ENCODE data around the gene SIGLEC14.

SIGLEC14 gene

DNA sequence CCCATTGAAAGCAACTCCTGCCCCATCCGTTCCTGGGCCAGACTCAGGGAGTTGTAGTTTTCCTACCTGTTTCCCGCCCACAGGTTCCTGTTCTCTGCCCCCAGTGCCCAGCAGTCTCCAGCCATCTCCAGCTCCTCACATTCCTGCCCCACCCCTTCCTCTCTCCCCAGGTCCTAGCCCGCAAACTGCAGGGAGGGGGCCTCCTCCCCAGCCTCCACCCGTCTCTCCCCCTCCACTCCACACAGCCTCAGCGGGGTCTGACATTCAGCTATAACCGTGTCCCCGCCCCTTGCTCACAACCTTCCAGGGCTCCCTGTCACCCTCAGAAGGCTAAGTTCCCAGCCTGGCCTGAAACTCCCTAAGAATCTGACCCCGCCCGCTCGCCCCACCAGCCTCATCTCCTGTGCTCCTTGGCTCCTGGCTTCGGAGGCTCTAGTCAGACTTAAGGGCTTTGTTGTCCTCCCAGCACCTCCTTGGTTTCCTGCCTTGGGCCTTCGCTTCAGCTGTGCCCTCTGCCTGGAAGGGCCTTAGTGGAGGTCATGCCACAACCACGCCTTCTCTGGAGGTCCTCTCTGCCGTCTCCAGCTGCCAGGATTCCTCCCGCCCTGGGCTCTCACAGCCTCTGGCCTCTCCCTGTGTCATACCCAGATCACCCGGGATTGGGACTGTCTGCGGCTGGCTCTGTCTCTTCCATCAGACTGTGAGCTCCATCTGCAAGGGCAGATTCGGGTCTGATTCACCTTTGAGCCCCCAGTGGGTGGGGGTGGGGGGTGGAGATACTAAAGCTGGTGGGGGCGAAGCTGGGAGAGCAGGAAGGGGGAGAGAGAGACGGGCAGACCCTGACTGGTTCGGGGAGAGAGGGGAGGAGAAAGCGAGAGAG lies 41.4 kb upstream of the SIGLEC14 start:
- Histone ChIP-seq H3K27me3 (ENCODE audit: insufficient read depth, low read length, poor library complexity) (peaks cover 32% of the 10 kb centered on the region), H4K20me1 (ENCODE audit: insufficient read depth, low read length) (no peaks in the 10 kb centered on the region; the same call in 1 of the 2 replicates), H3K9me3 (ENCODE audit: insufficient read depth, low read length, severe bottlenecking) (peaks cover 9% of the 10 kb centered on the region), H3K4me1 (ENCODE audit: insufficient read depth, low read length) (peaks cover 19% of the 10 kb centered on the region), H3K79me2 (ENCODE audit: insufficient read depth, low read length) (no peaks in the 10 kb centered on the region), H3K9ac (ENCODE audit: low read depth, low read length) (no peak overlapping the region), H3K27ac (ENCODE audit: low read length) (no peak overlapping the region), H3K4me3 (ENCODE audit: low read depth in 1 of 2, low read length in 2 of 2) (no peak overlapping the region), H2AFZ (ENCODE audit: low read depth, low read length) (no peak overlapping the region), H3K4me2 (ENCODE audit: insufficient read depth, low read length) (no peak overlapping the region), H3K36me3 (ENCODE audit: insufficient read depth, low read length) (no peaks in the 10 kb centered on the region)
- TF ChIP-seq CTCF (IDR thresholded peaks at IDR 0.05; ENCODE audit: borderline replicate concordance, extremely low read depth, low read length, poor library complexity, severe bottlenecking) (no peak), EZH2 (IDR thresholded peaks at IDR 0.05; ENCODE audit: borderline replicate concordance, low read depth, low read length, severe bottlenecking) (no peak)
- ATAC-seq (ENCODE audit: insufficient read depth, low read depth) (no peak), DNase-seq (no peak)

DNA sequence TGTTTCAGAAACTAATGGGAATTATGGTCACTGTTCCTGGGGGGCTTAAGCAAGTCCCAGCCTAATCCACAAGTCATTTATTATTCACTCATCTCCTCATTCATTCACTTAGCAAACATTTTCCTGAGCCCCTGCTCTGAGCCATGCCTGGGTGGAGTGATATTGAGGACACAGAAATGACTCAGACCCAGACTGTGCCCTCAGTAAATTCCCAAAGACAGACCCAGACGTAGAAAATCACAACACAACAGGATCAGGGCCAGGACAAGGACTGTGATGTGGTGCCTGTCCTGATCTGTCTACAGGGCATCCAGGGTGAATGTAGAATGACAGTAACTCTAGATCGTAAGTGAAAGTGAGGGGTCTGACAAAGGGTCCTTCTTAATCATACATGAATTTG lies 39.5 kb upstream of the SIGLEC14 start:
- no peaks in the 10 kb centered on the region; the same call in 1 of the 2 replicates for H4K20me1 ChIP-seq (ENCODE audit: insufficient read depth, low read length)
- H3K36me3 ChIP-seq (ENCODE audit: insufficient read depth, low read length): no peaks in the 10 kb centered on the region
- peaks cover 34% of the 10 kb centered on the region for H3K27me3 ChIP-seq (ENCODE audit: insufficient read depth, low read length, poor library complexity)
- H3K27ac ChIP-seq (ENCODE audit: low read length): no peak overlapping the region
- no peak overlapping the region for H3K9ac ChIP-seq (ENCODE audit: low read depth, low read length)
- H3K4me3 ChIP-seq (ENCODE audit: low read depth in 1 of 2, low read length in 2 of 2): no peak overlapping the region
- ATAC-seq (ENCODE audit: insufficient read depth, low read depth): no peak
- DNase-seq: no peak
- H2AFZ ChIP-seq (ENCODE audit: low read depth, low read length): no peak overlapping the region
- no peak overlapping the region for H3K4me2 ChIP-seq (ENCODE audit: insufficient read depth, low read length)
- H3K79me2 ChIP-seq (ENCODE audit: insufficient read depth, low read length): no peaks in the 10 kb centered on the region
- peaks cover 16% of the 10 kb centered on the region for H3K4me1 ChIP-seq (ENCODE audit: insufficient read depth, low read length)
- peaks cover 9% of the 10 kb centered on the region for H3K9me3 ChIP-seq (ENCODE audit: insufficient read depth, low read length, severe bottlenecking)
- TF ChIP-seq CTCF (IDR thresholded peaks at IDR 0.05; ENCODE audit: borderline replicate concordance, extremely low read depth, low read length, poor library complexity, severe bottlenecking) (no peak), EZH2 (IDR thresholded peaks at IDR 0.05; ENCODE audit: borderline replicate concordance, low read depth, low read length, severe bottlenecking) (no peak)

DNA sequence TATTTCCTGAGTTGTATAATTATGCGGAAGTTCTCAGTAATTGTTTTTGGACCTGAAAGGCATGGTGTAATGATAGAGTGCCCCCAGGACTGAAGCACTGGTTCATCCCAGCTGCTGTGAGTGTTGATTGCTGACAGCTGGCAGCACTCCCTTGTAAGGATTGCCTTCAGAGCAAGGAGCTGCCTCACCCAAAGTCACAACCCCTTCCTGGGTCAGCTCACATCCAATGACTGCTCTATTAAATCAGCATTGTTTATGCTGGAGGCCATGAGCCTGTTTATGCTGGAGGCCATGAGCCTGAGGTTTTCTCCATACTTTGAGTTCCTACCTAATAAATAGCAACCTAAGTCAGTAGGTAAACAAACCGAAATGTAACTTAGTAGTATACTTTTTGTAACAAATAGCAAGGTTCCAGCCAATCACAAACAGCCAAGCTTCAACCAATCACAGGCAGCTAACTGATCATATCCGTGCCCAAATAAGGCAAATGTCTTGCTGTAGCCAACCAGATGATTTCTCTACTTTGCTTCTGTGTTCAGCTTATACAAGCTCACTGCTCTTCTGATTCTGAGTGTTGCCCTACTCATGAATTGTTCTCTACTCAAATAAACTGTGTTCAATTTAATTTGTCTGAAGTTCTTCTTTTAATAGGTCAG lies 34.8 kb upstream of the SIGLEC14 start:
- Histone ChIP-seq H2AFZ (ENCODE audit: low read depth, low read length) (no peak overlapping the region), H3K4me1 (ENCODE audit: insufficient read depth, low read length) (peaks cover 12% of the 10 kb centered on the region), H4K20me1 (ENCODE audit: insufficient read depth, low read length) (no peaks in the 10 kb centered on the region), H3K79me2 (ENCODE audit: insufficient read depth, low read length) (no peaks in the 10 kb centered on the region), H3K4me2 (ENCODE audit: insufficient read depth, low read length) (no peak overlapping the region), H3K9ac (ENCODE audit: low read depth, low read length) (no peak overlapping the region), H3K27ac (ENCODE audit: low read length) (no peak overlapping the region), H3K27me3 (ENCODE audit: insufficient read depth, low read length, poor library complexity) (peaks cover 15% of the 10 kb centered on the region), H3K4me3 (ENCODE audit: low read depth in 1 of 2, low read length in 2 of 2) (no peak overlapping the region), H3K9me3 (ENCODE audit: insufficient read depth, low read length, severe bottlenecking) (peaks cover 9% of the 10 kb centered on the region), H3K36me3 (ENCODE audit: insufficient read depth, low read length) (no peaks in the 10 kb centered on the region)
- no peak for ATAC-seq (ENCODE audit: insufficient read depth, low read depth)
- TF ChIP-seq EZH2 (IDR thresholded peaks at IDR 0.05; ENCODE audit: borderline replicate concordance, low read depth, low read length, severe bottlenecking) (no peak), CTCF (IDR thresholded peaks at IDR 0.05; ENCODE audit: borderline replicate concordance, extremely low read depth, low read length, poor library complexity, severe bottlenecking) (no peak)
- DNase-seq: no peak

Measured in DND-41 (cell line).